ENCODE results near the gene ADGB. TPM values are rescaled to one million over a fixed set of nuclear protein-coding genes. Genes with fewer than 3 reads are reported as not detected.
A peak's percentile ranks its signal among the peaks of the same experiment; 100 is the strongest.
"Not testable (repeated sequence)": the region's sequence is repeated elsewhere in the genome, so short reads cannot be mapped to it uniquely, and the experiment has no call there.

Gene ADGB
- total RNA-seq, 6 experiments from 2014 or later, result 0.06 TPM; not detected in 5

DNA sequence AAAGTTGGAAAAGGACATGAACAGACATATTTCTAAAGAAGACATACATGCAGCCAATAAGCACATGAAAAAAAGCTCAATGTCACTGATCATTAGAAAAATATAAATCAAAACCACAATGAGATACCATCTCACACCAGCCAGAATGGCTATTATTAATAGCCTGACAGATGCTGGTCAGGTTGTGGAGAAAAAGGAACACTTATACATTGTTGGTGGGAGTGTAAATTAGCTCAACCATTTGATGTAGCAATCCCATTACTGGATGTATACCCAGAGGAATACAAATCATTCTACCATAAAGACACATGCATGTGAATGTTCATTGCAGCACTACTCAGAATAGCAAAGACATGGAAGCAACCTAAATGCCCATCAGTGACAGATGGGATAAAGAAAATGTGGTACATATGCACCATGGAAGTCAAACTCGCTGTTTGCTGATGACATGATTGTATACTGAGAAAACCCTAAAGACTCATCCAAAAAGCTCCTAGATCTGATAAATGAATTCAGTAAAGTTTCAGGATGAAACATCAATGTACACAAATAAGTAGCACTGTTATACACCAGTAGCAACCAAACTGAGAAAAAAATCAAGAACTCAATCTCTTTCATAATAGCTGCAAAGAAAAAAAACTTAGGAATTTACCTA, 196.8 kb downstream of the ADGB start:
- Histone ChIP-seq H3K4me1 (no peaks in the 10 kb centered on the region), H3K4me3 (no peak overlapping the region), H3K9me3 (no peaks in the 10 kb centered on the region), H3K27me3 (no peaks in the 10 kb centered on the region), H3K36me3 (no peaks in the 10 kb centered on the region), H3K27ac (no peak overlapping the region)
- WGBS (ENCODE audit: insufficient coverage, low coverage, low lambda C conversion rate, missing lambda C conversion rate), result 100% methylated on average over 1 of the region's 1 CpG
- intact Hi-C loops (cut with DNase I), result no loop called here
- no peak for TF ChIP-seq POLR2A (IDR thresholded peaks at IDR 0.05)
- TF ChIP-seq, protein P1, sequence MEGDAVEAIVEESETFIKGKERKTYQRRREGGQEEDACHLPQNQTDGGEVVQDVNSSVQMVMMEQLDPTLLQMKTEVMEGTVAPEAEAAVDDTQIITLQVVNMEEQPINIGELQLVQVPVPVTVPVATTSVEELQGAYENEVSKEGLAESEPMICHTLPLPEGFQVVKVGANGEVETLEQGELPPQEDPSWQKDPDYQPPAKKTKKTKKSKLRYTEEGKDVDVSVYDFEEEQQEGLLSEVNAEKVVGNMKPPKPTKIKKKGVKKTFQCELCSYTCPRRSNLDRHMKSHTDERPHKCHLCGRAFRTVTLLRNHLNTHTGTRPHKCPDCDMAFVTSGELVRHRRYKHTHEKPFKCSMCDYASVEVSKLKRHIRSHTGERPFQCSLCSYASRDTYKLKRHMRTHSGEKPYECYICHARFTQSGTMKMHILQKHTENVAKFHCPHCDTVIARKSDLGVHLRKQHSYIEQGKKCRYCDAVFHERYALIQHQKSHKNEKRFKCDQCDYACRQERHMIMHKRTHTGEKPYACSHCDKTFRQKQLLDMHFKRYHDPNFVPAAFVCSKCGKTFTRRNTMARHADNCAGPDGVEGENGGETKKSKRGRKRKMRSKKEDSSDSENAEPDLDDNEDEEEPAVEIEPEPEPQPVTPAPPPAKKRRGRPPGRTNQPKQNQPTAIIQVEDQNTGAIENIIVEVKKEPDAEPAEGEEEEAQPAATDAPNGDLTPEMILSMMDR (IDR thresholded peaks at IDR 0.05), result no peak
- ATAC-seq (no peak), DNase-seq (no peak)

DNA sequence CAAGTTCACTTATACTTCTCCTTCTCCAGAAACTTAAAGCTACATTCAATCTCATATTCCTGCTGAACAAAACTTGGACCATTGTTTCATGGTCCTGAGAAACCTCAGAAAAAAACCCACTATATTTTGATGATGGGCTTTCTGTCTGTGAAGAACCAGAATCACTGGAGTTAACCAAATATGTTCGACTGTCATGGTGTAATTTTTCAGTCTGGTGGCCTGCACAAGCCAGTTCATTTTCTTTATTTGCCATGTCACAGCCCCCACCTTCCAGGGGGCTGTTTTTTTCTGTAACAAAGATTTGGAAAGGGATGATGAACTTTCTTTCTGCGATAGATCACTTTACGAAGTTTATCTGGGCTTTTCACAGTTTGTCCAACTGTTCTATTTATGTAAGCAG, 204.4 kb downstream of the ADGB start:
- H3K9me3 ChIP-seq; H3K4me3 ChIP-seq; H3K27ac ChIP-seq; H3K36me3 ChIP-seq; H3K27me3 ChIP-seq; H3K4me1 ChIP-seq; DNase-seq; ATAC-seq; intact Hi-C loops (cut with DNase I): not testable (repeated sequence)
- 62% methylated on average over 3 of the region's 3 CpGs for WGBS (ENCODE audit: insufficient coverage, low coverage, low lambda C conversion rate, missing lambda C conversion rate)

DNA sequence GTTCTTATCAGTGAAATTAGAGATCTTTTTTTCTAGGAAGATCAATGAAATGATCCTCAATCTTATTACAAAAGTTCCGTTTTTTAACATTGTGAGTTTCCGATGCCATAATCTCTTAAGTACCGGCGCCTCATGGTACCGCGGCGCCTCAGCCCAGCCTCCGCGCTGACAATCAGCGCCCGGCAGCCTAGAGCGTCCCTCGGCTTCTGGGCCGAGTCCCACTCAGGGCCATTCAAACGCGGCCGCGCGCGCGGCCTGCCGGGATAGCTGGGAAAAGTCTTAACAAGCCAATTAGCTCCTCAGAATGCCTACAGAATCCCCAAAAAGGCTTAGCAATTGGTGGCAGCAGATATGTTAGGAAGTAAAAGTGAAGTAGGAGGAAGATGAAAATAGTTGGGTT, 204.8 kb downstream of the ADGB start:
- no peak overlapping the region for H3K4me3 ChIP-seq
- intact Hi-C loops (cut with DNase I), result no loop called here
- H3K4me1 ChIP-seq, result no peaks in the 10 kb centered on the region
- ATAC-seq, result peak; percentile 46 to 54 (median 51)
- peak in 2 of 3 donors; percentile 19 to 54 for DNase-seq
- 43% methylated on average over 19 of the region's 22 CpGs for WGBS (ENCODE audit: insufficient coverage, low coverage, low lambda C conversion rate, missing lambda C conversion rate)
- H3K36me3 ChIP-seq, result no peaks in the 10 kb centered on the region
- H3K27me3 ChIP-seq, result no peaks in the 10 kb centered on the region
- H3K9me3 ChIP-seq, result no peaks in the 10 kb centered on the region
- H3K27ac ChIP-seq, result no peak overlapping the region
- TF ChIP-seq POLR2A (IDR thresholded peaks at IDR 0.05), result no peak
- TF ChIP-seq, protein P1 (IDR thresholded peaks at IDR 0.05), result no peak

DNA sequence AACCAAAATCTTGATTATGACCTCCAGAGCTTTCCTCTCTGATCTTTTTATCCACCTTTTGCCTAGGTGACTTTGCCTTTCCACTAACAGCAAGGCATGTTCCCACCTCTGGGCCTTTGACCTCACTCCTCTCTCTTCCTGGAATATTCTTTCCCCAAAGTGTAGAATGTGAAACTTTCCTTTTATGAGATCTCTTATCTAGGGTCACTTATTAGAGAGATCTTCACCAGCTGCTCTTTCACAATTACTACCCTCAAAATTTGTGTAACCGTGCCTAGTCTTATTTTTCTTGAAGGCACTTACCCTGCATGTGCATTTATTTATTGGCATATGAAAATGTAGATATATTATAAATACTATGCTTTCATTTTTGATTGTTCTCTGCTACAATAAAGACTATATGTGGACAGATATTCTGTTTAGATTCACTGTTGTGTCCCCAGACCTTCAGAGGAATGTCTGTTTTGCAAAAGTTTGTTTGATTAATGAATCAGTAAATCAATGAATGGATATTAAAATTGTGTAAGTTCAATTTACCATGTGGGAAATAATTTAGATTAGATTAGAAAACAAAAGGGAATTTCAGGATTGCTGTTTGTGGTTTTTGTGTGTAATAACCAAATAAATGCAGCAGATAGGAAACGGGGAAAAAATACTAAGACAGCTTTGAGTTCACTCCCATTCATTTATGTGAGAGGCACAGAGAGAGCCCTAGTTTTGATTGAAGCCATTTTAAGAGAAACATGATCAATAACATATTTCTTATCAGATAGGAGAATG, 207.0 kb downstream of the ADGB start:
- H3K4me1 ChIP-seq, result no peaks in the 10 kb centered on the region
- H3K4me3 ChIP-seq, result no peak overlapping the region
- no peaks in the 10 kb centered on the region for H3K36me3 ChIP-seq
- WGBS (ENCODE audit: insufficient coverage, low coverage, low lambda C conversion rate, missing lambda C conversion rate), result 60% methylated on average over 2 of the region's 2 CpGs
- TF ChIP-seq, protein P1 (IDR thresholded peaks at IDR 0.05), result no peak
- TF ChIP-seq POLR2A (IDR thresholded peaks at IDR 0.05), result no peak
- H3K9me3 ChIP-seq, result no peaks in the 10 kb centered on the region
- intact Hi-C loops (cut with DNase I), result no loop called here
- DNase-seq, result no peak
- no peaks in the 10 kb centered on the region for H3K27me3 ChIP-seq
- ATAC-seq, result no peak
- no peak overlapping the region for H3K27ac ChIP-seq

DNA sequence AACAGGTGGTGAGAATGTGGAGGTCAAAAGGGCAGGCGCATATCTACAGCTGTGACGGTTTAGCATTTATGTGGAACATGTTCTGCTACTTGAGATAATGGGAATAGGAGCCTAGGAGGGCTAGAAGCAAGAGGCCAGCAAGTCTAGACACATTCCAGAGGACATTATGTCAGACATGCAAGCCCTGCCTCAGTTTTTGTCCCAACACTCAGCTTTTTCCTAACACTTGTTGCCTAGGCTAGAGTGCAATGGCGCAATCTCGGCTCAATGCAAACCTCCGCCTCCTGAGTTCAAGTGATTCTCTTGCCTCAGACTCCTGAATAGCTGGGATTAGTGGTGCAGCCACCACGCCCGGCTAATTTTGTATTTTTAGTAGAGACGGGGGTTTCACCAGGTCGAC, 210.2 kb downstream of the ADGB start:
- H3K36me3 ChIP-seq; H3K4me1 ChIP-seq; H3K9me3 ChIP-seq; H3K27ac ChIP-seq; H3K4me3 ChIP-seq; H3K27me3 ChIP-seq; intact Hi-C loops (cut with DNase I); ATAC-seq; DNase-seq: not testable (repeated sequence)
- 89% methylated on average over 5 of the region's 9 CpGs for WGBS (ENCODE audit: insufficient coverage, low coverage, low lambda C conversion rate, missing lambda C conversion rate)

DNA sequence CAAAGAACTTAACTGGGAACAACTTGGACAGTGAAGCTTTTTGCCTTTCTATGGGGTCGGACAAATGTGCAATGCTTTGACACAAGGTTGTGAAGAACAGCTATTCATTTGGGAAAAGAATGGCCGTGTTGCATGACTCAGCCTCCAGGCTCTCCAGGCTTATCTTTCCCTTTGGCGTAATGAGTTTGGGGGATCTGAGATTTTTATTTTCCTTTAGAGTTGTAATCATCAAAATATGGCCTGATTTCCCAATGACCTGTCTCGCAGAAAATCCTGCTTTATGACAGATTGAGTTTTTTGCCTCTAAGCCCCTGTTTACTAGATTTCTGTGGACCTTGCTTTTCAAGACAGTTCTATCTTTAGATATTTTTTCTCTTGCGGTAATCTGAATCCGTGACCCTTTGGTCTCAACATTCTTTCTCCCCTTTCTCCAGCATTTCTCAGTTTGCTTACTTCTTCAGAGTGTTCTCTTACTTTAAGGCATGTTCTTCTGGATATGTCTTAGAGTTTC, 214.1 kb downstream of the ADGB start:
- H3K4me3 ChIP-seq; H3K27ac ChIP-seq; H3K4me1 ChIP-seq; H3K36me3 ChIP-seq; ATAC-seq; intact Hi-C loops (cut with DNase I); H3K9me3 ChIP-seq; H3K27me3 ChIP-seq; DNase-seq: not testable (repeated sequence)
- 49% methylated on average over 6 of the region's 6 CpGs for WGBS (ENCODE audit: insufficient coverage, low coverage, low lambda C conversion rate, missing lambda C conversion rate)

Measured in right lobe of liver (tissue), 6 donors.